ENCODE results near the gene RFESD. TPM values are rescaled to one million over a fixed set of nuclear protein-coding genes. Genes with fewer than 3 reads are reported as not detected.

The RFESD gene
- polyA plus RNA-seq = 4.1 TPM

GRCh38 chr5:95646569-95647431 is at the start of gene RFESD:
TSS of gene RFESD (plus strand) at chr5:95646777. CDS start at chr5:95652272, 5,495 bp downstream.
- Mint-ChIP-seq H3K27ac (peak within 1 kb of the TSS; percentile 87 to 96 (median 91)), H3K9me3 (no peaks in the 10 kb centered on the region), H3K27me3 (no peaks in the 10 kb centered on the region), H3K4me3 (peak within 1 kb of the TSS; percentile 88 to 95 (median 94)), H3K4me1 (peaks cover 10 to 19% (median 10%) of the 10 kb centered on the region in 3 donors), H3K36me3 (no peaks in the 10 kb centered on the region)

- Mint-ChIP-seq H3K4me1 (peaks cover 0 to 4% (median 0%) of the 10 kb centered on the region in 3 donors), H3K4me3 (peak overlapping the region in 1 of 4 donors; percentile 19), H3K9me3 (no peaks in the 10 kb centered on the region), H3K36me3 (peaks cover 4% of the 10 kb centered on the region), H3K27me3 (no peaks in the 10 kb centered on the region), H3K27ac (no peak overlapping the region)
These were observed 47.3 kb upstream of the RFESD start for GRCh38 chr5:95599252-95599651.

GRCh38 chr5:95600557-95600956 is 46.0 kb upstream of the RFESD start:
- no peak overlapping the region for H3K27ac Mint-ChIP-seq

DNA sequence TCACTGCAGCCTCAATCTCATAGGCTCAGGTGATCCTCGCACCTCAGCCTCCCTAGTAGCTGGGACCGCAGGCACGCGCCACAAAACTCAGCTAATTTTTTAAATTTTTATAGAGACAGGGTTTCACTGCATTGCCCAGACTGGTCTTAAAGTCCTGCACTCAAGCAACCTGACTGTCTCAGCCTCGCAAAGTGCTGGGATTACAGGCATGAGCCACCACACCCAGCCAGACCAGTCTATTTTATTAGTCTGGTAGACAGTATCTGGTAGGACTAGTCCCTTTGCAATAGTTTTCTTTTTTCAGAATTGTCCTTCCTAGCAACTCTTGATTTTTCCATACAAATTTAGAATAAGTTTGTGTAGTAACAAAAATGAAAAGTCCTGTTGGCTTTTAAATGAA is 40.8 kb upstream of the RFESD start:
- no peak overlapping the region for H3K27ac Mint-ChIP-seq
- H3K27me3 Mint-ChIP-seq = peaks cover 2% of the 10 kb centered on the region
- H3K9me3 Mint-ChIP-seq = no peaks in the 10 kb centered on the region
- no peak overlapping the region for H3K4me3 Mint-ChIP-seq
- peaks cover 0 to 5% (median 0%) of the 10 kb centered on the region in 3 donors for H3K4me1 Mint-ChIP-seq
- H3K36me3 Mint-ChIP-seq = peaks cover 4% of the 10 kb centered on the region

More at GRCh38 chr5:95600557-95600956, 46.0 kb upstream of the RFESD start:
- no peaks in the 10 kb centered on the region for H3K27me3 Mint-ChIP-seq
- H3K4me1 Mint-ChIP-seq = peaks cover 0 to 5% (median 0%) of the 10 kb centered on the region in 3 donors
- peaks cover 2% of the 10 kb centered on the region for H3K36me3 Mint-ChIP-seq
- H3K4me3 Mint-ChIP-seq = no peak overlapping the region
- H3K9me3 Mint-ChIP-seq = no peaks in the 10 kb centered on the region

GRCh38 chr5:95606419-95606818 is 40.2 kb upstream of the RFESD start:
- Mint-ChIP-seq H3K27ac (no peak overlapping the region), H3K9me3 (no peaks in the 10 kb centered on the region), H3K36me3 (peaks cover 4% of the 10 kb centered on the region), H3K4me1 (peaks cover 0 to 5% (median 0%) of the 10 kb centered on the region in 3 donors), H3K4me3 (no peak overlapping the region), H3K27me3 (peaks cover 2% of the 10 kb centered on the region)

DNA sequence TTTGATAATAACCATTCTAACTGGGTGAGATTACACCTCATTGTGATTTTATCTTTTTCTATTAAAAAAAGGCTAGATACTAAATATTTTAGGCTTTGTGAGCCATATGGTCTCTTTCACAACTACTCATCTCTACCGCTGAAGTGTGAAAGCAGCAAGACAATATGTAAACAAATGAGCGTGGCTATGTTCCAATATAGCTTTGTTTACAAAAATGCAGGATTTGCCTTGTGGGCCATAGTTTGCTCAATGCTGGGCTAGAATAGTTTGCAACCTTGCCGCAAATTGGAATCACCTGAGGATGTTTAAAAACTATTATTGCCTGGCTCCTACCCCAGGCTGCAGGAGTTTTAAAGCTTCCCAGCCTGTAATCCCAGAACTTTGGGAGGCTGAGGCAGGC is 36.9 kb upstream of the RFESD start:
- H3K4me3 Mint-ChIP-seq = no peak overlapping the region
- peaks cover 8% of the 10 kb centered on the region for H3K36me3 Mint-ChIP-seq
- peaks cover 2% of the 10 kb centered on the region for H3K27me3 Mint-ChIP-seq
- no peaks in the 10 kb centered on the region for H3K4me1 Mint-ChIP-seq
- no peak overlapping the region for H3K27ac Mint-ChIP-seq
- H3K9me3 Mint-ChIP-seq = peaks cover 0 to 7% (median 6%) of the 10 kb centered on the region in 3 donors

- peaks cover 2% of the 10 kb centered on the region for H3K27me3 Mint-ChIP-seq
- peaks cover 8% of the 10 kb centered on the region for H3K36me3 Mint-ChIP-seq
- no peaks in the 10 kb centered on the region for H3K4me1 Mint-ChIP-seq
- H3K9me3 Mint-ChIP-seq = peaks cover 0 to 7% (median 6%) of the 10 kb centered on the region in 3 donors
- no peak overlapping the region for H3K27ac Mint-ChIP-seq
- no peak overlapping the region for H3K4me3 Mint-ChIP-seq
These were observed 36.0 kb upstream of the RFESD start for GRCh38 chr5:95610546-95610945.

DNA sequence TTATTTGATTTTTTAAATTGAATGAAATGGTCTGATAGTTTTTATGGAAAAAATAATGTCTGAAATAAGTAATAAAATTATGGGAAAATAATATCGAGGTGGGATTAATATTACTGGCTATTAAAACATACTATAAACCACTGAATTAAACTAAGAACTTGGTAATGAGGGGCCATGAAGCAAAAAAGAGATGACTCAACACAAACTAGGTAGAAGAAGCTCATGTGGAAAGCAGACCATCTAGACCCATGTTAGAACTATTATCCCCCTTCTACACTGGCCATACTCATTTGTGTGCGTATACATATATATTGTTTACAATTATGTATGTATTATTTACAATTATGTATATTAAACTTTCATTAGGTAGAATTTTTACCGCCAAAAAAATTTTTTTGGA is 35.2 kb upstream of the RFESD start:
- H3K36me3 Mint-ChIP-seq = peaks cover 8% of the 10 kb centered on the region
- no peaks in the 10 kb centered on the region for H3K4me1 Mint-ChIP-seq
- H3K27ac Mint-ChIP-seq = no peak overlapping the region
- H3K27me3 Mint-ChIP-seq = peaks cover 2% of the 10 kb centered on the region
- H3K9me3 Mint-ChIP-seq = peaks cover 0 to 7% (median 6%) of the 10 kb centered on the region in 3 donors
- H3K4me3 Mint-ChIP-seq = no peak overlapping the region

DNA sequence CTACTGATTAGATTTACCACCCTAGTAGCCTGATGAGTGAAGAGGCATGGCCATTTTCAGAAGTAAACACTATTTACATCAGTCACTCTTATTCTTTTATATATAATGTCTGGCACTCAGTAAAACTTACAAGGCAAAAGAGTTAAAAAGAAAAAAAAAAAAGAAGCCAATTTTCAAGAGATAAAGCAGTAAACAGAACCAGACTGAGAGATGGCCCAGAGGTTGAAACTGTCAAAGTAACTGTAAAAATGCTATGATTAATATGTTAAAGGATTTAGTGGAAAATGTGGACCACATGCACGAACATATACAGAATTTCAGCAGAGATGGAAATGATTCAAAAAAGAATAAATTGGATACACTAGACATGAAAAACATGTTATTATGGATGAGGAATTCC is 33.1 kb upstream of the RFESD start:
- Mint-ChIP-seq H3K9me3 (peaks cover 0 to 7% (median 6%) of the 10 kb centered on the region in 3 donors), H3K27ac (no peak overlapping the region), H3K4me1 (peaks cover 1 to 4% (median 2%) of the 10 kb centered on the region in 3 donors), H3K4me3 (no peak overlapping the region), H3K27me3 (peaks cover 2% of the 10 kb centered on the region), H3K36me3 (peaks cover 8% of the 10 kb centered on the region)

DNA sequence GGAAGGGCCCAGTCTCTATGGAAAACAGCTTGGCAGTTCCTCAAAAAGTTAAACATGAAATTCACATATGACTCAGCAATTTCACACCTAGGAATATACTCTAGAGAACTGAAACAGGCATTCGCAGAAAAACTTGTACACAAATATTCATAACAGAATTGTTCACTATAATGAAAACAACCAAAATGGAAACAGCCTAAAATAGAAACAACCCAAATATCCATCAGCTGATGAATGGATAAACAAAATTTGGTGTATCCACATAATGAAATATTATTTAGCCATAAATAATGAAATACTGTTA is 31.5 kb upstream of the RFESD start:
- Mint-ChIP-seq H3K27me3 (peaks cover 3% of the 10 kb centered on the region), H3K4me1 (peaks cover 10 to 15% (median 14%) of the 10 kb centered on the region in 3 donors), H3K4me3 (no peak overlapping the region), H3K36me3 (peaks cover 6% of the 10 kb centered on the region), H3K27ac (no peak overlapping the region), H3K9me3 (peaks cover 0 to 7% (median 6%) of the 10 kb centered on the region in 3 donors)

DNA sequence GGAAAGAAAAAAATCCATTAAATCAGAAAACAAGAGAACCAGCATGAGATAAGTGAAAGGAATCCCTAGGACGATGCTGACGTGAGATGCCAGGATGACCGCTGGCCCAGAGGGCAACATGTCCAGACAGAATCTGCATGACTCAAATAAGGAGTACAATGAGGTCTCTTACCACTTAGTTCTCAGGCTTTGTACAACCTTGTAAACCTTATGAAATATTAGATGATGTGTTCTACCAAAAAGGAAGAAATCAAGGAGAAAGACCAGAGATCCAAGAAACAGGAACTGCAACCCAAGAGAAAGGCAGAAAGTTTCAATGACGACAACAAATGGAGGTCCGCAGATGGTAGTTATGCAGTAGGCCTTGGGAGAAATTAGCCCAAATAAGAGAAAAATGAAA is 29.5 kb upstream of the RFESD start:
- Mint-ChIP-seq H3K27ac (no peak overlapping the region), H3K27me3 (peaks cover 3% of the 10 kb centered on the region), H3K9me3 (peaks cover 0 to 7% (median 6%) of the 10 kb centered on the region in 3 donors), H3K36me3 (peaks cover 6% of the 10 kb centered on the region), H3K4me3 (peak overlapping the region in 1 of 4 donors; percentile 80), H3K4me1 (peaks cover 14 to 20% (median 19%) of the 10 kb centered on the region in 3 donors)

DNA sequence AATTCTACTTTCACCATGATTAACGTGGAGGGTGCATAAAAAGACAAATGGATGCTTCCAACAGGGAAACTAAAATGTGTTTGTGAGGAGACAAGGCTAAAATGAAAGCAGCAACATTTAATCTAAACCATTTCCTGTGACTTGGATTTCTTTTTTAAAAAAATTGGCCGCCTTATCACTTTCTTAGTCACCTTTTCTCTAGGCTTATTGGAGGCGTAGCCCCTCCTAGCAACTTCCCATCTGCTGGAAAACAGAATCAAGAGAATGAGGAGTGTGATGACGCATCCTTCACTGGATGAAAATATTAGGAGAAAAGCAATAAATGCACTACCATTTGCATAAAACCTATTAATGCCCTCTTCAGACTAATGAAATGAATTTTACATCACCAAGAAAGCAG is 27.5 kb upstream of the RFESD start:
- Mint-ChIP-seq H3K36me3 (no peaks in the 10 kb centered on the region), H3K4me3 (peak overlapping the region; percentile 84 to 96 (median 90)), H3K27me3 (peaks cover 3% of the 10 kb centered on the region), H3K27ac (peak overlapping the region in 1 of 3 donors; percentile 47), H3K4me1 (peaks cover 23 to 33% (median 27%) of the 10 kb centered on the region in 3 donors), H3K9me3 (no peaks in the 10 kb centered on the region)

GRCh38 chr5:95619514-95620029 is 27.0 kb upstream of the RFESD start:
- H3K9me3 Mint-ChIP-seq = no peaks in the 10 kb centered on the region
- no peaks in the 10 kb centered on the region for H3K36me3 Mint-ChIP-seq
- H3K27ac Mint-ChIP-seq = peak overlapping the region; percentile 20 to 90 (median 47)
- peaks cover 3% of the 10 kb centered on the region for H3K27me3 Mint-ChIP-seq
- H3K4me1 Mint-ChIP-seq = peaks cover 23 to 33% (median 27%) of the 10 kb centered on the region in 3 donors
- H3K4me3 Mint-ChIP-seq = peak overlapping the region; percentile 84 to 96 (median 90)

GRCh38 chr5:95620030-95620869 is 26.3 kb upstream of the RFESD start, which contains the start of gene GPR150:
TSS of gene GPR150 (plus strand) at chr5:95620087. CDS start at chr5:95620276, 189 bp downstream.
- peaks cover 23 to 33% (median 27%) of the 10 kb centered on the region in 3 donors for H3K4me1 Mint-ChIP-seq
- no peaks in the 10 kb centered on the region for H3K9me3 Mint-ChIP-seq

More at GRCh38 chr5:95620030-95620869, 26.3 kb upstream of the RFESD start, which contains the start of gene GPR150:
- Mint-ChIP-seq H3K27ac (peak within 1 kb of the TSS; percentile 20 to 90 (median 47)), H3K36me3 (no peaks in the 10 kb centered on the region), H3K4me3 (peak within 1 kb of the TSS; percentile 84 to 96 (median 92)), H3K27me3 (peaks cover 3% of the 10 kb centered on the region)
